Gastrocnemius medialis (tissue), 4 donors: ENCODE results near the gene CRYGA.

Experiments used
- POLR2A ChIP-seq, 2 donors: fragments of 450-650 bp; IDR thresholded peaks; one replicate each; pipeline ENCODE4 v1.6.1; 2017; ENCODE audit warnings: antibody characterized with exemption in 2 of 2, mild to moderate bottlenecking in 2 of 2, moderate library complexity in 2 of 2
- TF ChIP-seq, protein P1 (sequence below), 5 experiments: fragments of 450-650 bp in 3 of 5; fragments of 200-600 bp in 2 of 5; sonication (generic) in 2 of 5; IDR thresholded peaks in 4 of 5; conservative IDR thresholded peaks in 1 of 5; 1 replicate in 4 of 5; 2 replicates in 1 of 5; pipeline ENCODE4 v1.5.1; 2016 to 2019; ENCODE audit warnings: antibody characterized with exemption in 5 of 5, mild to moderate bottlenecking in 3 of 5, moderate library complexity in 3 of 5

GRCh38 chr2:208128136-208128535 is 35.3 kb downstream of the CRYGA start:
- TF ChIP-seq, protein P1, sequence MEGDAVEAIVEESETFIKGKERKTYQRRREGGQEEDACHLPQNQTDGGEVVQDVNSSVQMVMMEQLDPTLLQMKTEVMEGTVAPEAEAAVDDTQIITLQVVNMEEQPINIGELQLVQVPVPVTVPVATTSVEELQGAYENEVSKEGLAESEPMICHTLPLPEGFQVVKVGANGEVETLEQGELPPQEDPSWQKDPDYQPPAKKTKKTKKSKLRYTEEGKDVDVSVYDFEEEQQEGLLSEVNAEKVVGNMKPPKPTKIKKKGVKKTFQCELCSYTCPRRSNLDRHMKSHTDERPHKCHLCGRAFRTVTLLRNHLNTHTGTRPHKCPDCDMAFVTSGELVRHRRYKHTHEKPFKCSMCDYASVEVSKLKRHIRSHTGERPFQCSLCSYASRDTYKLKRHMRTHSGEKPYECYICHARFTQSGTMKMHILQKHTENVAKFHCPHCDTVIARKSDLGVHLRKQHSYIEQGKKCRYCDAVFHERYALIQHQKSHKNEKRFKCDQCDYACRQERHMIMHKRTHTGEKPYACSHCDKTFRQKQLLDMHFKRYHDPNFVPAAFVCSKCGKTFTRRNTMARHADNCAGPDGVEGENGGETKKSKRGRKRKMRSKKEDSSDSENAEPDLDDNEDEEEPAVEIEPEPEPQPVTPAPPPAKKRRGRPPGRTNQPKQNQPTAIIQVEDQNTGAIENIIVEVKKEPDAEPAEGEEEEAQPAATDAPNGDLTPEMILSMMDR (IDR thresholded peaks at IDR 0.05 in 4 of 5, conservative IDR thresholded peaks at IDR 0.05 in 1 of 5), result no peak
- no peak for TF ChIP-seq POLR2A (IDR thresholded peaks at IDR 0.05)
